PFSK-1 (cell line): Measurements from ENCODE around the gene CADM2.

Experiments used
- FOXP2 ChIP-seq: optimal IDR thresholded peaks from 2 replicates; pipeline ENCODE3; 2011; ENCODE audit warnings: borderline replicate concordance, control low read depth, inconsistent platforms; ENCODE audit not compliant: insufficient read depth; ENCODE audit errors: extremely low read length, extremely low read depth
- POLR2AphosphoS5 ChIP-seq: IDR thresholded peaks from 2 replicates; pipeline ENCODE4 v1.6.1; 2012; ENCODE audit warnings: low read depth, mild to moderate bottlenecking, control low read depth, low read length, moderate library complexity
- SIN3A ChIP-seq: IDR thresholded peaks from 2 replicates; pipeline ENCODE4 v1.6.1; 2012; ENCODE audit warnings: mild to moderate bottlenecking, low read length, moderate library complexity, borderline replicate concordance; ENCODE audit not compliant: insufficient read depth
- TAF1 ChIP-seq: IDR thresholded peaks from 2 replicates; pipeline ENCODE4 v1.6.1; 2012; ENCODE audit warnings: low read length, control low read depth, borderline replicate concordance; ENCODE audit not compliant: insufficient read depth
- TF ChIP-seq, protein P1 (sequence below), 2 experiments: IDR thresholded peaks; 2 replicates each; pipeline versions ENCODE4 v1.6.1 to v1.8.0; 2011 to 2012; ENCODE audit warnings: low read depth in 2 of 2, low read length in 2 of 2, control low read depth in 1 of 2, inconsistent platforms in 1 of 2, mild to moderate bottlenecking in 1 of 2, moderate library complexity in 1 of 2; ENCODE audit not compliant: insufficient read depth in 1 of 2

The CADM2 gene

DNA sequence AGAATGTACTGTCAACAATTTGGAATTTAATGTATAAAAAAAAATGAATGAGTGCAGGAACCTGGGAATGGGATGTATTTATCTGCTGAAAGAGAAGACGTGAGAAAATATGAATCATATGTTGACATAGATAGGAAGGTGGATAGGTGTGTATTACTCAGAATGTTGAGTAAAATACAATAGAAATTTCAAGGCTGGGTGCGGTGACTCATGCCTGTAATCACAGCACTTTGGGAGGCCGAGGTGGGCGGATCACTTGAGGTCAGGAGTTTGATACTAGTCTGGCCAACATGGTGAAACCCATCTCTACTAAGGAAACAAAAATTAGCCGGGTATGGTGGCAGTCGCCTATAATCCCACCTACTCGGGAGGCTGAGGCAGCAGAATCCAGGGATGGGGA, 202.8 kb downstream of the CADM2 start:
- TF ChIP-seq TAF1 (no peak), POLR2AphosphoS5 (no peak), SIN3A (no peak), FOXP2 (no peak)
- TF ChIP-seq, protein P1, sequence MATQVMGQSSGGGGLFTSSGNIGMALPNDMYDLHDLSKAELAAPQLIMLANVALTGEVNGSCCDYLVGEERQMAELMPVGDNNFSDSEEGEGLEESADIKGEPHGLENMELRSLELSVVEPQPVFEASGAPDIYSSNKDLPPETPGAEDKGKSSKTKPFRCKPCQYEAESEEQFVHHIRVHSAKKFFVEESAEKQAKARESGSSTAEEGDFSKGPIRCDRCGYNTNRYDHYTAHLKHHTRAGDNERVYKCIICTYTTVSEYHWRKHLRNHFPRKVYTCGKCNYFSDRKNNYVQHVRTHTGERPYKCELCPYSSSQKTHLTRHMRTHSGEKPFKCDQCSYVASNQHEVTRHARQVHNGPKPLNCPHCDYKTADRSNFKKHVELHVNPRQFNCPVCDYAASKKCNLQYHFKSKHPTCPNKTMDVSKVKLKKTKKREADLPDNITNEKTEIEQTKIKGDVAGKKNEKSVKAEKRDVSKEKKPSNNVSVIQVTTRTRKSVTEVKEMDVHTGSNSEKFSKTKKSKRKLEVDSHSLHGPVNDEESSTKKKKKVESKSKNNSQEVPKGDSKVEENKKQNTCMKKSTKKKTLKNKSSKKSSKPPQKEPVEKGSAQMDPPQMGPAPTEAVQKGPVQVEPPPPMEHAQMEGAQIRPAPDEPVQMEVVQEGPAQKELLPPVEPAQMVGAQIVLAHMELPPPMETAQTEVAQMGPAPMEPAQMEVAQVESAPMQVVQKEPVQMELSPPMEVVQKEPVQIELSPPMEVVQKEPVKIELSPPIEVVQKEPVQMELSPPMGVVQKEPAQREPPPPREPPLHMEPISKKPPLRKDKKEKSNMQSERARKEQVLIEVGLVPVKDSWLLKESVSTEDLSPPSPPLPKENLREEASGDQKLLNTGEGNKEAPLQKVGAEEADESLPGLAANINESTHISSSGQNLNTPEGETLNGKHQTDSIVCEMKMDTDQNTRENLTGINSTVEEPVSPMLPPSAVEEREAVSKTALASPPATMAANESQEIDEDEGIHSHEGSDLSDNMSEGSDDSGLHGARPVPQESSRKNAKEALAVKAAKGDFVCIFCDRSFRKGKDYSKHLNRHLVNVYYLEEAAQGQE (IDR thresholded peaks at IDR 0.05; ENCODE audit: insufficient read depth in 1 of 2, low read depth in 2 of 2, low read length in 2 of 2): no peak

DNA sequence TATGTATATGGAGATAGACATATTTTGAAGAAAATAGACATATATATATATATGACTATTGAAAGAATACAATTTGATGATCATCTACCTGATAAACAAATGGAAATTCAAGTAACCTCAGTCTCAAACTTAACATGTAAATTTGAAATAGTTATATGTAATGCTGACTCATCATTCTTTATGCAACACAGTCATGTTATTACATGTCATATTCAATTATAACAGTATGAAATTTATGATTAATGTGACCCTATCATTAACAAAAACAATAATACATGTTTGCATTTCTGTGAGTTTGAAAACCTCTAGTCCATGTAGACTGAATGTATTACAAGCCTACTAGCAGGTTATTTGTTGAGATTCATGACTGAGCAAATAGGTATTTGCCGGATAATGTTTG, 204.1 kb downstream of the CADM2 start:
- TF ChIP-seq FOXP2: no peak
- TF ChIP-seq SIN3A: no peak
- TF ChIP-seq POLR2AphosphoS5: no peak
- TF ChIP-seq, protein P1 (IDR thresholded peaks at IDR 0.05; ENCODE audit: insufficient read depth in 1 of 2, low read depth in 2 of 2, low read length in 2 of 2): no peak
- TF ChIP-seq TAF1: no peak

DNA sequence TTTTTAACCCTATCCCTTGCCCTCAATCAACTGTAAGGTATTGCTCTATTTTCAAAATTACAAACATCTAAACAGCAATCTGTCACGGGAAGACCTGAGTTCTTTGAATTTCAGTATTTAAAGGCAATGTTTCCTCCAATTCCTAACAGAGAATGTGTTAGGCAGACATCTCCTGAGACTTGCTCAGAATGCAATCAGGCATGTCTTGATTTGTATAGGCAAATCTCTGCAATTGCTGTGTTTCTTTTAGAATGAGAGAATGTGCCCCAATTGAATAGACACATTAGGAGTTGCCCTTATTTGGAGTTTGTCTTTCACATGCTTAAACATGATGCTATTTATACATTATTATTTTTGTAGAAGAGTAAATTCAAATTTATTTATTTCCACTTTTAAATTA, 205.6 kb downstream of the CADM2 start:
- TF ChIP-seq FOXP2 (no peak), TAF1 (no peak), SIN3A (no peak), POLR2AphosphoS5 (no peak)
- TF ChIP-seq, protein P1 (IDR thresholded peaks at IDR 0.05; ENCODE audit: insufficient read depth in 1 of 2, low read depth in 2 of 2, low read length in 2 of 2): no peak

DNA sequence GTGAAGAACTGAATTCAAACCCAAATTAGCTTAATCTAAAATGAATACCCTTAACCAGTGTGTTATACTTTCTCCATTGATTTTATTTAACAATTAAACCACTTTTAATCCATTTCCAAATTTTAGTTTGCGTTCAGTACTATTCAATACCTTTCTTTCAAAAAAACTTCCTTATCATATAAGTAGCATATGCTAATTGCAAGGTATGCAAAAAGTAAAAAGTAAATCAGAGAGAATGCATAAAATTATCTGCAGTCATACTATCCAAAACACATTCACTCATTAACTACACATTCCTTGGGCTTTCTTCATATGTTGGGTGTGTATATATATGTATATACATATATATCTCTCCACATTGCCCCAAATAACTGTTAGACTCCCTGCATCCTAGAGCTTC, 208.8 kb downstream of the CADM2 start:
- TF ChIP-seq TAF1: no peak
- TF ChIP-seq, protein P1 (IDR thresholded peaks at IDR 0.05; ENCODE audit: insufficient read depth in 1 of 2, low read depth in 2 of 2, low read length in 2 of 2): no peak
- TF ChIP-seq SIN3A: no peak
- TF ChIP-seq POLR2AphosphoS5: no peak
- TF ChIP-seq FOXP2: no peak

DNA sequence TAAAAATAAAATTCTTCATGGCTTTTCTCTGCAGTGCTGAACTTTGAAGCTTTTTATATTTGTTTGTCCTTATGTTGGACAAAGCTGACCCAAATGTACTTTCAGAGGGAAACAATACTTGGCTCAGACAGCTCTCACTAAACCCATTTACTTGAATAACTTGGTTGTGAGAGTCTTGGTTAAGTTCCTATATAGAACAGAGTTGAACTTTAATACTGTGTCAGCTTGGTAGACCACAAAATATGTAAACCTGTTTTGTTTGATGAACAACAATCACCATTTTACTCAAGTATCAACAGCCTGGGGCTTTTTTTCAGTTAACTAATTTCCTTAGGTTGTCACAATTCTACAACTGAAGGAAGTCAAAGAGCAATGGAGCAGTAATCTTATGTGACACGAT, 211.9 kb downstream of the CADM2 start:
- TF ChIP-seq, protein P1 (IDR thresholded peaks at IDR 0.05; ENCODE audit: insufficient read depth in 1 of 2, low read depth in 2 of 2, low read length in 2 of 2): no peak
- TF ChIP-seq TAF1: no peak
- TF ChIP-seq POLR2AphosphoS5: no peak
- TF ChIP-seq FOXP2: no peak
- TF ChIP-seq SIN3A: no peak
